Hindlimb muscle (tissue), 1 donor: Measurements from ENCODE around the gene ANKRD44. TPM values are rescaled to one million over a fixed set of nuclear protein-coding genes. Genes with fewer than 3 reads are reported as not detected.

ENCODE experiments used
- DNase-seq: peaks from one replicate; pipeline ENCODE4 v3.0.0-alpha.2; 2013
- polyA plus RNA-seq: library from polyadenylated mRNA; unstranded; fragments of 120-200 nt; gene quantifications from one replicate; pipeline ENCODE4 v1.2.1, GENCODE V29; 2013; ENCODE audit not compliant: insufficient read length

ANKRD44 gene
- polyA plus RNA-seq, 1 donor, result 20.7 TPM

GRCh38 chr2:196983934-196984333 is 326.6 kb downstream of the ANKRD44 start:
- DNase-seq, result no peak

GRCh38 chr2:196980473-196980872 is 330.1 kb downstream of the ANKRD44 start:
- DNase-seq, result no peak

- no peak for DNase-seq
Measured at GRCh38 chr2:196980001-196980400, 330.6 kb downstream of the ANKRD44 start.

GRCh38 chr2:196977507-196977906 is 333.1 kb downstream of the ANKRD44 start:
- no peak for DNase-seq

- no peak for DNase-seq
Measured at GRCh38 chr2:196974970-196975369, 335.6 kb downstream of the ANKRD44 start.

- no peak for DNase-seq
Measured at GRCh38 chr2:196971574-196972279, 338.9 kb downstream of the ANKRD44 start.

- no peak for DNase-seq
Measured at GRCh38 chr2:196970099-196970498, 340.5 kb downstream of the ANKRD44 start.

- no peak for DNase-seq
Measured at GRCh38 chr2:196968516-196968915, 342.1 kb downstream of the ANKRD44 start.

GRCh38 chr2:196967775-196968174 is 342.8 kb downstream of the ANKRD44 start:
- DNase-seq, result no peak

- no peak for DNase-seq
Measured at GRCh38 chr2:196967116-196967515, 343.5 kb downstream of the ANKRD44 start.

- no peak for DNase-seq
Measured at GRCh38 chr2:196966061-196966460, 344.5 kb downstream of the ANKRD44 start.

- no peak for DNase-seq
Measured at GRCh38 chr2:196965651-196966050, 344.9 kb downstream of the ANKRD44 start.

GRCh38 chr2:196963961-196964360 is 346.6 kb downstream of the ANKRD44 start:
- no peak for DNase-seq

- no peak for DNase-seq
Measured at GRCh38 chr2:196963043-196963442, 347.5 kb downstream of the ANKRD44 start.

GRCh38 chr2:196962325-196962724 is 348.3 kb downstream of the ANKRD44 start:
- no peak for DNase-seq

GRCh38 chr2:196961889-196962288 is 348.7 kb downstream of the ANKRD44 start:
- no peak for DNase-seq

- no peak for DNase-seq
Measured at GRCh38 chr2:196959734-196960338, 350.7 kb downstream of the ANKRD44 start.

GRCh38 chr2:196959281-196959680 is 351.3 kb downstream of the ANKRD44 start:
- DNase-seq, result no peak

- DNase-seq, result no peak
Measured at GRCh38 chr2:196957881-196958525, 352.6 kb downstream of the ANKRD44 start.

- no peak for DNase-seq
Measured at GRCh38 chr2:196957442-196957841, 353.1 kb downstream of the ANKRD44 start.

- no peak for DNase-seq
Measured at GRCh38 chr2:196956069-196956468, 354.5 kb downstream of the ANKRD44 start.

GRCh38 chr2:196955036-196955435 is 355.5 kb downstream of the ANKRD44 start:
- DNase-seq, result no peak

GRCh38 chr2:196954001-196954400 is 356.6 kb downstream of the ANKRD44 start:
- DNase-seq, result no peak

- DNase-seq, result no peak
Measured at GRCh38 chr2:196952936-196953335, 357.6 kb downstream of the ANKRD44 start.
